Stimulated activated CD8-positive, alpha-beta memory T cell treated with anti-CD3 and anti-CD28 coated beads, Interleukin-2, amount 100 ng/mL, for 48 hours (primary cell): Measurements from ENCODE around the gene SYAP1.
"Not testable (repeated sequence)": the region's sequence is repeated elsewhere in the genome, so short reads cannot be mapped to it uniquely, and the experiment has no call there.

Experiments used
- DNase-seq, 2 donors: peaks; one replicate each; pipeline ENCODE4 v3.0.0-alpha.2; 2020; ENCODE audit warnings: low read depth in 2 of 2

Gene SYAP1, protein sequence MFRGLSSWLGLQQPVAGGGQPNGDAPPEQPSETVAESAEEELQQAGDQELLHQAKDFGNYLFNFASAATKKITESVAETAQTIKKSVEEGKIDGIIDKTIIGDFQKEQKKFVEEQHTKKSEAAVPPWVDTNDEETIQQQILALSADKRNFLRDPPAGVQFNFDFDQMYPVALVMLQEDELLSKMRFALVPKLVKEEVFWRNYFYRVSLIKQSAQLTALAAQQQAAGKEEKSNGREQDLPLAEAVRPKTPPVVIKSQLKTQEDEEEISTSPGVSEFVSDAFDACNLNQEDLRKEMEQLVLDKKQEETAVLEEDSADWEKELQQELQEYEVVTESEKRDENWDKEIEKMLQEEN

GRCh38 chrX:16719334-16720084 lies at the start of gene SYAP1:
Gene SYAP1 (plus strand): TSS chrX:16719612. CDS start chrX:16719725, 113 bp downstream.
- DNase-seq, result peak; percentile 85 to 97

DNA sequence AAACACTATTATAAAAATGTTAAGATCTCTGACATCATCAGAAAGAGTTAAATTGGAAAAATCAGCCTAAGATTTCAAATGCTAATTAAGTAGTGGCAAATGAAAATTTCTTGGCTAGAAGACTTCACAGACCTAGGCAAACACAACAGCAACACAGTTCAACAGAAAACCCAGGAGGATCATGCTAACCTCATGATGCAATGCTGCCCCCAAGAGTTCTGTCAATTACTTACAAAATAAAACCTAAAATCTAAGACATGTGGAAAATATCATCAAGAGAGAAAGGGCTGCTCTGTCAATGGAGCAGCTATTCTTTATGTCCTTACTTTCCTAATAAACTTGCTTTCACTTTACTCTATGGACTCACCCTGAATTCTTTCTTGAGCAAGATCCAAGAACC lies 48.4 kb upstream of the SYAP1 start:
- no peak for DNase-seq

- DNase-seq, result no peak
These were observed 40.7 kb upstream of the SYAP1 start for GRCh38 chrX:16678689-16679088.

DNA sequence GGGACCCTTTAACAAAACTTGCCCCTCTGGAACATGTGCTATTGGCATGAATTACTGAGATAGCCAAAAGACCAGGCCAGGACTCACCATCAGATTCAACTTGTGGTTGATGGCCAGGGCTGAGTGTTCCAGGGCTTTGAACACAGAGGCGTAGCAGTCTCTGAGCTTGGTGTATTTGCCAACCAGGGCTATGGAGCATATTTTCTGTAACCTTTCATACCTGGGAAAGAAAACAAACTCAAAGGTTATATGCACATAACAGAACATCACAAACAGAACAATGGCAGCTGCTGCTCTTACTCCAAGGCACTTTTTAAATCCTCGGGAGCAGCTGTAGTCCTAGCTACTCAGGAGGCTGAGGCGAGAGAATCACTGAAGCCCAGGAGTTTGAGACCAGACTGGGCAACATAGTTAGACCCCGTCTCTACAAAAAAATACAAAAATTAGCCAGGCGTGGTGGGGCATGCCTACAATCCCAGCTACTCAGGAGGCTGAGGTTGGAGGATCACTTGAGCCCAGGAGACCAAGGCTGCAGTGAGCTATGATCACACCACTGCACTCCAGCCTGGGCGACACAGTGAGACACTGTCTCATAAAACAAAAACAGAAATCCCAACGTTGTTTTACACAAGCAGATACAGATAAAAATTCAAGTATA lies 36.3 kb upstream of the SYAP1 start:
- DNase-seq, result no peak

DNA sequence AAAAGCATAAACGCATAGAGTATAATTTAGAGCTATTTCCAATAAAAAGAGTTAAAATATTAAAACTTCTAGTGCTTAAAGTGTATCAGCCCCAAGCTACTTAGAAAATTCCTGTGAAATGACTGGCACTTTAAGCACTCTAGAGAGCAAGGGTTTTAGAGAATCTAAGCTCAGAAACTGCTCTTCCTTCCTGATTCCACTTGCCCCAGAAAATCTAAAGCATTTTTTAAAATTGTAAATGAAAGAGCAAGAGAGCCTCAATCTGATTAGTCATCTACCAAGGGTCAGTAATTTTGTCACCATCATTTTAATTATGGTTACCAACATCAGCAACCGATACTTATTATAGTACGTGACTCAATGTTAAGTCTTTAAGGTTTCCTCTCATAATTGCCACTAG lies 31.9 kb upstream of the SYAP1 start:
- DNase-seq, result no peak

GRCh38 chrX:16695079-16695676 lies 24.2 kb upstream of the SYAP1 start:
- DNase-seq, result peak; percentile 37 to 42

GRCh38 chrX:16696956-16697355 lies 22.5 kb upstream of the SYAP1 start:
- DNase-seq, result no peak

- no peak for DNase-seq
These were observed 20.0 kb upstream of the SYAP1 start for GRCh38 chrX:16699389-16699788.

GRCh38 chrX:16700734-16701133 lies 18.7 kb upstream of the SYAP1 start:
- no peak for DNase-seq

DNA sequence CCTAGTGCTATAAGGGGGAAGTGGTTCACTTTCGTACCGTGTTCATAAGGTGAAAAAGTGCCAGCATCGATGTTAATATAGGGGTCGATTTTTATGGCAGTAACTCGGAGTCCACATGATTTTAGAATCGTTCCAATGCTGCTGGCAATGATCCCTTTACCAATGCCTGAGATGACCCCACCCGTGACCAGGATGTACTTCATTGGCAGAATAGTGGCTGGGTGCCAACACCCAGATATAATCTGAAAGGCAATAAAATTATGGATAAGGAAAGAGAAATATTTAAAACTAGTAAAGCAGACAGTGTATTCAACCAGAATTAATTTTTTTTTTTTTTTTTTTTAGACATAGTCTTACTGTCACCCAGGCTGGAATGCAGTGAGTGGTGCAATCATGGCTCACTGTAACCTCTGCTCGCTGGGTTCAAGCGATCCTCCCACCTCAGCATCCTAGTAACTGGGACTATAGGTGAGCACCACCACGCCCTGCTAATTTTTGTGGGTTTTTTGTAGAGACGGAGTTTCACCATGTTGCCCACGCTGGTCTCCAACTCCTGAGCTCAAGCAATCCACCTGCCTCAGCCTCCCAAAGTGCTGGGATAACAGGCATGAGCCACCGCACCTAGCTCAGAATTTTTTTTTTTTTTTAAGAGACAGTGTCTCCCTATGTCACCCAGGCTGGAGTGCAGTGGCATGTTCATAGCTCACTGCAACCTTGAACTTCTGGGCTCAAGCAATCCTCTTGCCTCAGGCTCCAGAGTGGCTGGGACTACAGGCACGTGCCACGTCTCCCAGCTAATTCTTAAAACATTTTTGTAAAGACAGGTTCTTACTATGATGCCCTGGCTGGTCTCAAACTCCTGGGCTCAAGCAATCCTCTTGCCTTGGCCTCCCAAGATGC lies 16.5 kb upstream of the SYAP1 start:
- no peak for DNase-seq

GRCh38 chrX:16705370-16705769 lies 14.0 kb upstream of the SYAP1 start:
- DNase-seq, result no peak

GRCh38 chrX:16708016-16708415 lies 11.4 kb upstream of the SYAP1 start:
- DNase-seq, result no peak

- DNase-seq, result no peak
These were observed 8.1 kb upstream of the SYAP1 start for GRCh38 chrX:16711219-16711811.

- no peak for DNase-seq
These were observed 7.4 kb upstream of the SYAP1 start for GRCh38 chrX:16711893-16712547.

DNA sequence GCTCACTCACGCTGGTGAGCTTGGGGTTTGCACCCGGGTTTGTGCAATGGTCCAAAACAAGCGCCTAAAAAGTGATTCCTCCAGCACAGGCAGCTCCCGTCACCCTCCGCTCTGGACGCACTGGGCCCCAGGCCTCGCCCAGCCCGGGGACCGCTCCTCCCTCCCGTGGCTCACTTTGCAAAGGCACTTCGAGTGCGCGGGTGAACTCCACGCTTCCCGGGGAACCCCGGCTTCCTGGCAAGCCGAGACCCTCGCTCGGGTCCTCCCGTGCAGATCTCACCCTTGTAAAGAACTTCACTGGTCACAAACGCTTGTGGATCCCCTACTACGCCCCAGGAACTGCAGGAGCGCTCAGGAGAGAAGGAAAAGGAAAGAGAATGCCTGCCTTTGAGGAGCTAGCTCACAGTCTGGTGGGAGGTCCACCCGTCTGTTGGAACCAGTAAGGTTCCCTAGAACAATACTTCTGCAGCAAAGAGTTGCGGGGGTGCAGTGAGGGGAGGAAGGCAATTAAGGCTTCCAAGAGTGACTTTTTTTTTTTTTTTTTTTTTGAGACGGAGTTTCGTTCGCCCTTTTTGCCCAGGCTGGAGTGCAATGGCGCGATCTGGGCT lies 6.8 kb upstream of the SYAP1 start, which contains the start of gene CTPS2:
CTPS2 (minus strand) TSS at position 122 of the 608 bp plus-strand sequence. CDS start 9,767 bp downstream, outside the sequence.
- DNase-seq, result peak in 1 of 2 donors; percentile 29

DNA sequence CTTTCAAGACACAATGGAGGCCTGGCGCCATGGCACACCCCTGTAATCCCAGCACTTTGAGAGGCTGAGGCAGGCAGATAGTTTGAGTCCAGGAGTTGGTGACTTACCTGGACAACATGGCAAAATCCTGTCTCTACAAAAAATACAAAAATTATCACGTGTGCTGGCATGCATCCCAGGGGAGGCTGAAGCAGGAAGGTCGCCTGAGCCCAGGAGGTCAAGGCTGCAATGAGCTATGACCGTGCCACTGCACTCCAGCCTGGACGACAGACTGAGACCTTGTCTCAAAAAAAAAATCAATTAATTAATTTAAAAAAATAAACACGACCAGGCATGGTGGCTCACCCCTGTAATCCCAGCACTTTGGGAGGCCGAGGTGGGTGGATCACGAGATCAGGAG lies 4.9 kb upstream of the SYAP1 start:
- DNase-seq, result no peak

GRCh38 chrX:16715638-16716037 lies 3.8 kb upstream of the SYAP1 start:
- DNase-seq, result not testable (repeated sequence)

- DNase-seq, result not testable (repeated sequence)
These were observed 3.0 kb upstream of the SYAP1 start for GRCh38 chrX:16716451-16716850.

- no peak for DNase-seq
These were observed 533 bp upstream of the SYAP1 start for GRCh38 chrX:16718824-16719333.
